22Rv1 (cell line): Measurements from ENCODE around the gene UBE2Q1.

ENCODE experiments used
- H3K27ac ChIP-seq: fragments of 450-650 bp; 2 replicates; pipeline ENCODE4 v1.5.1; 2017
- CTCF ChIP-seq: fragments of 450-650 bp; IDR thresholded peaks from 2 replicates; pipeline ENCODE4 v1.5.1; 2017; ENCODE audit warnings: mild to moderate bottlenecking
- ZFX ChIP-seq: fragments of 450-650 bp; IDR thresholded peaks from 2 replicates; pipeline ENCODE4 v1.6.1; 2017; ENCODE audit warnings: antibody characterized with exemption, borderline replicate concordance

Gene UBE2Q1

GRCh38 chr1:154550070-154550469 is 8.4 kb downstream of the UBE2Q1 start:
- H3K27ac ChIP-seq = no peak overlapping the region
- TF ChIP-seq CTCF (no peak), ZFX (no peak)

GRCh38 chr1:154549202-154549770 is 9.2 kb downstream of the UBE2Q1 start:
- TF ChIP-seq CTCF (no peak), ZFX (no peak)
- H3K27ac ChIP-seq = no peak overlapping the region

GRCh38 chr1:154548028-154548427 is 10.4 kb downstream of the UBE2Q1 start:
- no peak for TF ChIP-seq ZFX
- no peak for TF ChIP-seq CTCF
- peak overlapping the region; percentile 3; the same call in 1 of the 2 replicates for H3K27ac ChIP-seq

GRCh38 chr1:154547105-154547732 is 11.2 kb downstream of the UBE2Q1 start:
- H3K27ac ChIP-seq = peak overlapping the region; percentile 3
- TF ChIP-seq CTCF (no peak), ZFX (no peak)

GRCh38 chr1:154546264-154547063 is 12.0 kb downstream of the UBE2Q1 start:
- TF ChIP-seq CTCF (peak; percentile 85), ZFX (no peak)
- H3K27ac ChIP-seq = peak overlapping the region; percentile 3; the same call in 1 of the 2 replicates

- TF ChIP-seq ZFX (no peak), CTCF (no peak)
- H3K27ac ChIP-seq = no peak overlapping the region
Measured at GRCh38 chr1:154541231-154541630, 17.2 kb downstream of the UBE2Q1 start.
